ENCODE measurements around the gene KRTAP10-4.
"Not testable (repeated sequence)": the region's sequence is repeated elsewhere in the genome, so short reads cannot be mapped to it uniquely, and the experiment has no call there.

Gene KRTAP10-4

DNA sequence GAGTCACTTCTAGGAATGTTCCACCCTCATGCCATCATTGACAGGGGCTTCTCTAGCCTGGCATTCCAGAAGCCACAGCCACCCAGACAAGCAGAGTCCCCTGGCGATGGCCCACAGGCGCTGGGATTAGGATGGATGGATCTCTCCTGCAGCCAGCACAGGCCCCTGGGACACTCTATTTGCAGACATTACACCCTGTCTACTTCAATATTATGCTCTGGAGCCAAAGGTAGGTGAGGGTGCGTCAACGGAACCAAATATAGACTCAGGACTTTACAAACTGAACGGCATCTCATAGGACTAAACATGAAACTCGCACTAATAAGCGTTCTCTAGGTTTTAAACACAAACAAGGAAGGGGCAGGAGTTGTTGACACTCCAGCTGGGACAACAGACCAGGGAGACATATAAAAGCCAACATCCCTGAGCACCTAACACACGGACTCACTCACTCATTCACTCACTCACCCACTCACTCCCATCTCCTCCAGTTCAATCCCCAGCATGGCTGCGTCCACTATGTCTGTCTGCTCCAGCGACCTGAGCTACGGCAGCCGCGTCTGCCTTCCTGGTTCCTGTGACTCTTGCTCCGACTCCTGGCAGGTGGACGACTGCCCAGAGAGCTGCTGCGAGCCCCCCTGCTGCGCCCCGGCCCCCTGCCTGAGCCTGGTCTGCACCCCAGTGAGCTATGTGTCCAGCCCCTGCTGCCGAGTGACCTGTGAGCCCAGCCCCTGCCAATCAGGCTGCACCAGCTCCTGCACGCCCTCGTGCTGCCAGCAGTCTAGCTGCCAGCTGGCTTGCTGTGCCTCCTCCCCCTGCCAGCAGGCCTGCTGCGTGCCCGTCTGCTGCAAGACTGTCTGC lies 26.8 kb downstream of the KRTAP10-4 start, which contains the start of gene KRTAP10-7:
TSS of gene KRTAP10-7 (plus strand) at position 480 of the 861 bp plus-strand sequence. CDS start at position 505, 25 bp downstream.
- not testable (repeated sequence) for H3K4me3 ChIP-seq (ENCODE audit: low read length); H3K27me3 ChIP-seq (ENCODE audit: control insufficient read depth, insufficient read depth, low read length); H3K4me1 ChIP-seq (ENCODE audit: control insufficient read depth, low read depth, low read length); H3K9ac ChIP-seq (ENCODE audit: low read length); H3K27ac ChIP-seq (ENCODE audit: low read length); H3K9me3 ChIP-seq (ENCODE audit: control insufficient read depth, low read depth, low read length); H3K36me3 ChIP-seq (ENCODE audit: control insufficient read depth, low read depth, low read length)

DNA sequence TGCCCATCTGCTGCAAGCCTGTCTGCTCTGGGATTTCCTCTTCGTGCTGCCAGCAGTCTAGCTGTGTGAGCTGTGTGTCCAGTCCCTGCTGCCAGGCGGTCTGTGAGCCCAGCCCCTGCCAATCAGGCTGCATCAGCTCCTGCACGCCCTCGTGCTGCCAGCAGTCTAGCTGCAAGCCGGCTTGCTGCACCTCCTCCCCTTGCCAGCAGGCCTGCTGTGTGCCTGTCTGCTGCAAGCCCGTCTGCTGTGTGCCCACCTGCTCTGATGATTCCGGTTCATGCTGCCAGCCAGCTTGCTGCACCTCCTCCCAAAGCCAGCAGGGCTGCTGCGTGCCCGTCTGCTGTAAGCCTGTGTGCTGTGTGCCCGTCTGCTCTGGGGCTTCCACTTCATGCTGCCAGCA lies 27.6 kb downstream of the KRTAP10-4 start:
- not testable (repeated sequence) for H3K27me3 ChIP-seq (ENCODE audit: control insufficient read depth, insufficient read depth, low read length); H3K36me3 ChIP-seq (ENCODE audit: control insufficient read depth, low read depth, low read length); H3K9ac ChIP-seq (ENCODE audit: low read length); H3K9me3 ChIP-seq (ENCODE audit: control insufficient read depth, low read depth, low read length); H3K4me1 ChIP-seq (ENCODE audit: control insufficient read depth, low read depth, low read length); H3K4me3 ChIP-seq (ENCODE audit: low read length); H3K27ac ChIP-seq (ENCODE audit: low read length)

DNA sequence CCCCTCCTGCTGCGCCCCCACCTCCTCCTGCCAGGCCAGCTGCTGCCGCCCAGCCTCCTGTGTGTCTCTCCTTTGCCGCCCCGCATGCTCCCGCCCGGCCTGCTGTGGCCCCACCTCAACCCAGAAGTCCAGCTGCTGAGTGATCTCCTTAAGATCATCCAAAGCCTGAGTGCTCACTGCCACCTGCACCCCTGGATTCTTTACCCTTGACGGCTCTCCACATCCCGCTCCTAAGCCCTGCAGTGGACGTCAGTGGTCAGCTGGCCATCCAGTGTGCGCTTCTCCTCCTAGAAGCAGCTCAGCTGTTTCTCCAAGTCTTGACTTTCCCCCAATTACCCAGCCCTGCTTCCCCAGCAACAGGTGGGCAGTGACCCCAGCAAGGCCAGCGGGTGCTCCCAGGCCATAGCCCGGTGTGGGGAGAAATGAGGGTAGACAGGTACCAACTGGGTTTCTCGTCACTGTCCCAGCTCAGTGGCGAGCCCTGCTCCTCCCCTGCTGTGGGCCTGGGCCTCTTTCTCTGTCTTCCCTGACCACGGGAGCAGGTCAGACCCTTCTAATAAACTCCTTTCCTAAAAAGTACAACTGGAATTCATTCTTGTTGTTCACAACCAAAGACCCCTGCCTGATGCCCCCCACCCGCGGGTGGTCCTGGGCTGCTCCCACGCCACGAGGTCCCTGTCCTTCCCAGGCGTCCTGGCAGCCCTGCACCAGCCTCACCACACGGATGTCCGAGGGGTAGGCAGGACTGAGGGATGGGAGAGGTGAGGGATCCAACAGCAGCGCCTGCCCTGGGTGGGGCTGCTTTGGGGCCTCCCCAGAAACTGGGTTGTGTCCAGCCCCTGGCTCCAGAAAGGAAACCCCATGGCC lies 28.3 kb downstream of the KRTAP10-4 start:
- no peak overlapping the region for H3K9ac ChIP-seq (ENCODE audit: low read length)
- H3K4me3 ChIP-seq (ENCODE audit: low read length), result no peak overlapping the region
- no peaks in the 10 kb centered on the region for H3K9me3 ChIP-seq (ENCODE audit: control insufficient read depth, low read depth, low read length)
- no peaks in the 10 kb centered on the region for H3K27me3 ChIP-seq (ENCODE audit: control insufficient read depth, insufficient read depth, low read length)
- H3K27ac ChIP-seq (ENCODE audit: low read length), result no peak overlapping the region
- no peaks in the 10 kb centered on the region for H3K36me3 ChIP-seq (ENCODE audit: control insufficient read depth, low read depth, low read length)
- peaks cover 8% of the 10 kb centered on the region for H3K4me1 ChIP-seq (ENCODE audit: control insufficient read depth, low read depth, low read length)

DNA sequence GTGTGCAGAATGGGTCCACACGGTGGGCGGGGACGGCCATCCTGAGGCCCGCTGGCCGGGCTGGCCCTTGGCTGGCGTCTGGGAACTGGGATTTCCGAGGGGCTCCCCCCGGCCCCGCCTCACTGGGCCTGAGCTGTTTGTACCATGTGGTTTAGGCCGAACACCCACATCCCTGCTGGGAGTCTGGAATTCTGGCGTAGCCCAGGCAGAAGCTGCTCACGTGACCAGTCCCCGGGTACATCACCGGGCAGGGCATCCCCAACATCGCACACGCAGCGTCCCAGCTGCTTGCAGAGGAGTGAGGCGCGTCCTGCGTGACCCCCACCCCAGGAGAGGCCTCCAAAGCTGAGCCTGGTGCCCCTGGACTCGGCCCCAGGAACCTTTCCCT lies 28.9 kb downstream of the KRTAP10-4 start:
- H3K4me3 ChIP-seq (ENCODE audit: low read length), result no peak overlapping the region
- no peaks in the 10 kb centered on the region for H3K9me3 ChIP-seq (ENCODE audit: control insufficient read depth, low read depth, low read length)
- H3K9ac ChIP-seq (ENCODE audit: low read length), result no peak overlapping the region
- no peak overlapping the region for H3K27ac ChIP-seq (ENCODE audit: low read length)
- H3K36me3 ChIP-seq (ENCODE audit: control insufficient read depth, low read depth, low read length), result no peaks in the 10 kb centered on the region
- peaks cover 8% of the 10 kb centered on the region for H3K4me1 ChIP-seq (ENCODE audit: control insufficient read depth, low read depth, low read length)
- no peaks in the 10 kb centered on the region for H3K27me3 ChIP-seq (ENCODE audit: control insufficient read depth, insufficient read depth, low read length)

DNA sequence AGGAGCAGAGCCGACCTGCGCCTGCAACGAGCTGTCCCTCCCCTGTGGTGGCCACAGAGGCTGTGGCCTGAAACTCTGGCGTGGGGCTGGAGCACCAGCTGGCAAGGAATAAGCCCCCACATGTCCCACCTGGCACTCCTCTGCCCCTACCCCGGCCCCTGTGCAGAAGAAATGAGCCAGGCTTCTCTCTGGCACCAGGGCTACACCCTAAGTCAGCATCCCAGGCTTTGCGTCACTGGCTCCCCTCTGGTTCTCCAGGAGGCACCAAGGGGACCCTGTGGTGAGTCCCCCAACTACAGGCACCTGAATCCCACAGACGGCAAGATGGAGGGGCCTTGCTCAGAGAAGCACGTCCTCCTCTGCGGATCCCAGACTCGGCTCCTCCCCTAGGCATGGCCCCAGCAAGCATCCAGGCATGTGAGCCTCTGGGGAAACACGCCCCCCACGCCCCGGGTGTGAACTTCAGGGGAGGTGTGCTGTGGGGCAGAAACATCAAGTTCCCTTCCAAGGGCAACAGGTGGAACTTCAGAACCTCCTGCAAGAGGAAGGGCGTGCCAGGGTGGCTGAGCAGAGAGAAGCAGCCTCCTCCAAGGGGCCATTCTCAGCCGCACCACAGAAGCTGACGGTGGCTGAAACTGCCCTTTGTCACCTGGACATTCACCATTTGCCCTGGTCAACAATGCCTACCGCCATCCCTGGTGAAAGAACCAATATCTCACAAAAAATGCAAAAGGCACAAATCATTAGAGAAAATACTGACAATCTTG lies 29.8 kb downstream of the KRTAP10-4 start:
- Histone ChIP-seq H3K27ac (ENCODE audit: low read length) (no peak overlapping the region), H3K9ac (ENCODE audit: low read length) (no peak overlapping the region), H3K36me3 (ENCODE audit: control insufficient read depth, low read depth, low read length) (no peaks in the 10 kb centered on the region), H3K9me3 (ENCODE audit: control insufficient read depth, low read depth, low read length) (no peaks in the 10 kb centered on the region), H3K27me3 (ENCODE audit: control insufficient read depth, insufficient read depth, low read length) (no peaks in the 10 kb centered on the region), H3K4me3 (ENCODE audit: low read length) (no peak overlapping the region), H3K4me1 (ENCODE audit: control insufficient read depth, low read depth, low read length) (peaks cover 3% of the 10 kb centered on the region)

DNA sequence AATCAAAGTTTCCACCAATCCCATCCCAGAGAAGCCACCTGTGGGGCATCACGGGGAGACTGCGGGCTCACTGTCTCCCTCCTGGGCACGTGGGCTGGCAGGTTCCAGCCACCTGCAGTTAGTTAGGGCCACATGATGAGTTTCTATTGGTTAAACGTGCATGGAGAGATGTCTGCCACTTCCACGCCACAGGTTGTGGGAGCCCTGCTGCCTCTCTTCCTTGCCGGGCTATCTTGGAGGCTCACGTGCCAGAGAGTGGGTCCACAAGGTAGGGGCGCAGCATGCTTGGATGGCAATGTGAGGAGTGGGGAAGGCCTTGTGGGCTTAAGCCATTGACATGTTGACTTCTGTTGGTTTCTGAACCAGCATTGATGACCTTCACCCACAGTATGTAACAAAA lies 30.4 kb downstream of the KRTAP10-4 start:
- Histone ChIP-seq H3K9me3 (ENCODE audit: control insufficient read depth, low read depth, low read length) (no peaks in the 10 kb centered on the region), H3K9ac (ENCODE audit: low read length) (no peak overlapping the region), H3K36me3 (ENCODE audit: control insufficient read depth, low read depth, low read length) (no peaks in the 10 kb centered on the region), H3K4me3 (ENCODE audit: low read length) (no peak overlapping the region), H3K4me1 (ENCODE audit: control insufficient read depth, low read depth, low read length) (no peaks in the 10 kb centered on the region), H3K27me3 (ENCODE audit: control insufficient read depth, insufficient read depth, low read length) (no peaks in the 10 kb centered on the region), H3K27ac (ENCODE audit: low read length) (no peak overlapping the region)

DNA sequence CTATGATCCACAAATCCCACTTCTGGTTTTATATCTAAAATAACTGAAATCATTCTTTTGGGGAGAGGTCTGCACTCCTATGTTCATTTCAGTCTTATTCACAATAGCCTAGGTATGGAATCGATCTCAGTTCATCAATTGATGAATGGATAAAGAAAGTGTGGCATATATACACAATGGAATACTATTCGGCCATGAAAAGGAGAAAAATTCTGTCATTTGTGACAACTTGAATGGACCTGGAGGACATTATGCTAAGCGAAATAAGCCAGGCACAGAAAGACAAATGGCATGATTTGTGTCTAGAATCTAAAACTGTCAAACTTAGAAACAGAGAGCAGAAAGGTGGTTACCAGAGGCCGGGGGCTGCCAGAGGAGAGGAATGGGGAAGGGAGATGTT lies 33.0 kb downstream of the KRTAP10-4 start:
- Histone ChIP-seq H3K9me3 (ENCODE audit: control insufficient read depth, low read depth, low read length) (peaks cover 2% of the 10 kb centered on the region), H3K27me3 (ENCODE audit: control insufficient read depth, insufficient read depth, low read length) (no peaks in the 10 kb centered on the region), H3K9ac (ENCODE audit: low read length) (no peak overlapping the region), H3K27ac (ENCODE audit: low read length) (no peak overlapping the region), H3K4me1 (ENCODE audit: control insufficient read depth, low read depth, low read length) (no peaks in the 10 kb centered on the region), H3K4me3 (ENCODE audit: low read length) (no peak overlapping the region), H3K36me3 (ENCODE audit: control insufficient read depth, low read depth, low read length) (no peaks in the 10 kb centered on the region)

DNA sequence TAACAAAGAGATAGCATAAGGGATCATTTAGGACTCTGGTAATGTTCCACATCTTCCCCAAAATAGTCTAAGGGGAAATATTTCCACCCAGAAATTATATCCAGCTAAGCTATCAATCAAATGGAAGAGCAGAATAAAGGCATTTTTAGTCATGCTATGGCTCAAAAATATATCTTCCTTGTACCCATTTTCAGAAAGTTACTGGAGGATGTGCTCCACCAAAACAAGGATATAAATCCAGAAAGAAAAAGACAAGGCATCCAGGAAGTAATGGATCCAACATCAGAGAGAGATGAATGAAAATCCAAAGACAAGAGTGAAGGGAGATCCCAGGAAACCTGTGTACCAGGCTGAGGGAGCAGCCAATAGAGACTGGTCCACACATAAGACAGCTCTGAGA lies 35.7 kb downstream of the KRTAP10-4 start:
- Histone ChIP-seq H3K9me3 (ENCODE audit: control insufficient read depth, low read depth, low read length) (peaks cover 4% of the 10 kb centered on the region), H3K36me3 (ENCODE audit: control insufficient read depth, low read depth, low read length) (no peaks in the 10 kb centered on the region), H3K9ac (ENCODE audit: low read length) (no peak overlapping the region), H3K27ac (ENCODE audit: low read length) (no peak overlapping the region), H3K4me1 (ENCODE audit: control insufficient read depth, low read depth, low read length) (no peaks in the 10 kb centered on the region), H3K27me3 (ENCODE audit: control insufficient read depth, insufficient read depth, low read length) (no peaks in the 10 kb centered on the region), H3K4me3 (ENCODE audit: low read length) (no peak overlapping the region)

DNA sequence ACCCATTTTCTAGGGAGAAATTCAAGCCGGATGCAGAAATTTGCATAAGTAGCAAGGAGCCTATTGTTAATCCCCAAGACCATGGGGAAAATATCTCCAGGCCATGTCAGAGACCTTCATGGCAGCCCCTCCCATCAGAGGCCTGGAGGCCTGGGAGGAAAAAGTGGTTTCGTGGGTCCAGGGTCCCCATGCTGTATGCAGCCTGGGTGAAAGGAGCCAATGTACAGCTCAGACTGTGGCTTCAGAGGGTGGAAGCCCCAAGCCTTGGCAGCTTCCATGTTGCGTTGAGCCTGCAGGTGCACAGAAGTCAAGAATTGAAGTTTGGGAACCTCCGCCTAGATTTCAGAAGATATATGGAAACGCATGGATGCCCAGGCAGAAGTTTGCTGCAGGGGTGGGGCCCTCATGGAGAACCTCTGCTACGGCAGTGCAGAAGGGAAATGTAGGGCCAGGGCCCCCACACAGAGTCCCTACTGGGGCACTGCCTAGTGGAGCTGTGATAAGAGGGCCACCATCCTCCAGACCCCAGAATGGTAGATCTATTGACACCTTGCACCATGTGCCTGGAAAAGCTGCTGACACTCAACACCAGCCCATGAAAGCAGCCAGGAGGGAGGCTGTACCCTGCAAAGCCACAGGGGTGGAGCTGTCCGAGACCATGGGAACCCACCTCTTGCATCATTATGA lies 36.8 kb downstream of the KRTAP10-4 start:
- H3K9me3 ChIP-seq (ENCODE audit: control insufficient read depth, low read depth, low read length); H3K9ac ChIP-seq (ENCODE audit: low read length); H3K36me3 ChIP-seq (ENCODE audit: control insufficient read depth, low read depth, low read length); H3K27ac ChIP-seq (ENCODE audit: low read length); H3K27me3 ChIP-seq (ENCODE audit: control insufficient read depth, insufficient read depth, low read length); H3K4me3 ChIP-seq (ENCODE audit: low read length); H3K4me1 ChIP-seq (ENCODE audit: control insufficient read depth, low read depth, low read length): not testable (repeated sequence)

DNA sequence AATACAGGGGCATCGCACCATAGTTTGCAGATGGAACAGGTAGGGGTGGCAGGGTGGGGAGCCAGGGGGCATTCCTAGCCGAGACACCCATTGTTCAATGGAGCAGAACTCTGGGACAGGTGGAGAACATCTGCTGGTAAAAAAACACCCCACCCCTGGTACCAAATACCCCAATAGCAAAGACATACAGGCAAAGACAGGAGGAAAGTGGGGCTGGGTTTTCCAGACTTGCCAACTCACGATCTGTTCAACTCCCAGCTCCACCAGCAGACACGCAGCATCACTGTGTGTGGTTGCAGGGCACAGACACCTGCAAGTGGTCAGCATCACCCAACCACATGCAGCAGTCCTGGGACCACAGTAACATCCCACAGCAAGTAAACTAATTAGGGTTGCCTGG lies 38.0 kb downstream of the KRTAP10-4 start:
- no peak overlapping the region for H3K4me3 ChIP-seq (ENCODE audit: low read length)
- no peak overlapping the region for H3K9ac ChIP-seq (ENCODE audit: low read length)
- H3K27ac ChIP-seq (ENCODE audit: low read length), result no peak overlapping the region
- no peaks in the 10 kb centered on the region for H3K4me1 ChIP-seq (ENCODE audit: control insufficient read depth, low read depth, low read length)
- H3K27me3 ChIP-seq (ENCODE audit: control insufficient read depth, insufficient read depth, low read length), result no peaks in the 10 kb centered on the region
- H3K9me3 ChIP-seq (ENCODE audit: control insufficient read depth, low read depth, low read length), result peaks cover 4% of the 10 kb centered on the region
- H3K36me3 ChIP-seq (ENCODE audit: control insufficient read depth, low read depth, low read length), result no peaks in the 10 kb centered on the region

DNA sequence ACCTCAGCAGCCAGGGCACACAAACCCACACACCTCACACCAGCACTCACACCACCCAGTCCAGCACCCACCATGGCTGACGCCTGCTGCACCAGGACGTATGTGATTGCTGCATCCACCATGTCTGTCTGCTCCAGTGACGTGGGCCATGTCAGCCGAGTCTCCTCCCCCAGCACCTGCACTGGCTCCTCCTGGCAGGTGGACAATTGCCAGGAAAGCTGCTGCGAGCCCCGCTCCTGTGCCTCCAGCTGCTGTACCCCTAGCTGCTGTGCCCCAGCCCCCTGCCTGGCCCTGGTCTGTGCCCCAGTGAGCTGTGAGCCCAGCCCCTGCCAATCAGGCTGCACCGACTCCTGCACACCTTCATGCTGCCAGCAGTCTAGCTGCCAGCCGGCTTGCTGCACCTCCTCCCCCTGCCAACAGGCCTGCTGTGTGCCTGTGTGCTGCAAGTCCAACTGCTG lies 38.5 kb downstream of the KRTAP10-4 start, which contains the start of gene KRTAP10-8:
TSS of gene KRTAP10-8 (plus strand) at position 51 of the 458 bp plus-strand sequence. CDS start at position 73, 22 bp downstream.
- H3K4me1 ChIP-seq (ENCODE audit: control insufficient read depth, low read depth, low read length), result no peaks in the 10 kb centered on the region
- no peaks in the 10 kb centered on the region for H3K27me3 ChIP-seq (ENCODE audit: control insufficient read depth, insufficient read depth, low read length)
- no peak within 1 kb of the TSS for H3K9ac ChIP-seq (ENCODE audit: low read length)
- H3K4me3 ChIP-seq (ENCODE audit: low read length), result no peak within 1 kb of the TSS
- no peak within 1 kb of the TSS for H3K27ac ChIP-seq (ENCODE audit: low read length)
- no peaks in the 10 kb centered on the region for H3K36me3 ChIP-seq (ENCODE audit: control insufficient read depth, low read depth, low read length)
- H3K9me3 ChIP-seq (ENCODE audit: control insufficient read depth, low read depth, low read length), result peaks cover 4% of the 10 kb centered on the region

Measured in iPS-18a (cell line).